TTC549 (cell line): ENCODE results near the gene MYO3B.
"Not testable (repeated sequence)": the region's sequence is repeated elsewhere in the genome, so short reads cannot be mapped to it uniquely, and the experiment has no call there.

Experiments used
- FAIRE-seq: peaks from 2 replicates; lab custom pipeline; 2012; peaks lifted over from hg19 to GRCh38; lab: Jason Lieb, UNC

Gene MYO3B

DNA sequence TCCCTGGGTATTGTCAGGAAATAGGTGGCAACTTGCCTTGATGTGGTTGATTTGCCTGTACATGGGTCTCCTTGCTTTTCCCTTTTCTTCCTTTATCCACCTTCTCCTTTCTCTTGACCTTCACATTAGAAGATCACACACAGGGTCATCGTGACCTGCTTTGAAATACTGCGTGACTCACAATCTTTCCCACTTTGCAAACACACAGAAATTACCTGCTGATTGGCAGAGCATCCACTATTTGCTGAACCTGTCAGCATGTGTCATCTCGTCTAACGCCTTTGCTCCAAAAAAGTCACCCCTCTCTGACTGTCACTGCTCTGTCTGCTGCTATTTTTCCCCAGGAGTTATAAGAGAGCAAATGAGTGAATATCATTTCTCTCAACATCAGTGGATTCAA is 60.8 kb downstream of the MYO3B start:
- no peak for FAIRE-seq

DNA sequence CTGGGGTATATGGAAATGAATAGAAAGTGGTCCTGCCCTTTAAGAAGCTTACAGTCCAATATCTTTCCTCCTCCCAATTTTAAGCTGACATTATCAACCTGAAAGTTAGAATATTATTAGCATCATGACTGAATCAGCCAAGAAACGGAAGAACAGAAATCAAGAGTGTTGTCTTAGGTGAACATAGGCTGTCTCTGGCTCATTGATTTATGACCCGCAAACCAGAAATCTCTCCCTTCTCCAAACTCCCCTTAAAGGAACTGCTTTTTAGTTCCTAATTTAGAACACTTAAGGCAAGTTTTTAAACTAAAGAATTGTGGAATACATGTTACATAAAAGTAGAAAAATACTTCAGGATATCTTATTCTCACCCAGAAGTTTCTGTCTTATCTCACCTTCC is 62.7 kb downstream of the MYO3B start:
- FAIRE-seq: no peak

DNA sequence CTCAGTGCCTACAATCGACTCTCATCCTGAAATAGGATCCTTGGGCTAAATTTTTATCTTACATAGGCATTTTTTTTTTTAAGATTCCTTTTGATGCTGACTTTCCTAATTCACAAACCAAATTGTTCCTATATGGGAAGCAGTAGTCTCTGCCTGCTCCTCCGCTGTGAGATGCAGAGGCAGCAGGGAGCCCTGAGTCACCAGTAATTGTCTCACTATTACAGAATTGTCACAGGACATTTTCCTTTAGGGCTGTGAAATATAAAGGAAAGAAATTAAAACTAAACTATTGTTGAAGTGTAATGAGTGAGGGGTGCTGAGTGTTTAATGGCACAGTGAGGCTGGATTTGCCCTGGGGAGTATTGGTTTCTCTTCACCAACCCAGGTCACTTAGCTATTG is 63.8 kb downstream of the MYO3B start:
- no peak for FAIRE-seq

DNA sequence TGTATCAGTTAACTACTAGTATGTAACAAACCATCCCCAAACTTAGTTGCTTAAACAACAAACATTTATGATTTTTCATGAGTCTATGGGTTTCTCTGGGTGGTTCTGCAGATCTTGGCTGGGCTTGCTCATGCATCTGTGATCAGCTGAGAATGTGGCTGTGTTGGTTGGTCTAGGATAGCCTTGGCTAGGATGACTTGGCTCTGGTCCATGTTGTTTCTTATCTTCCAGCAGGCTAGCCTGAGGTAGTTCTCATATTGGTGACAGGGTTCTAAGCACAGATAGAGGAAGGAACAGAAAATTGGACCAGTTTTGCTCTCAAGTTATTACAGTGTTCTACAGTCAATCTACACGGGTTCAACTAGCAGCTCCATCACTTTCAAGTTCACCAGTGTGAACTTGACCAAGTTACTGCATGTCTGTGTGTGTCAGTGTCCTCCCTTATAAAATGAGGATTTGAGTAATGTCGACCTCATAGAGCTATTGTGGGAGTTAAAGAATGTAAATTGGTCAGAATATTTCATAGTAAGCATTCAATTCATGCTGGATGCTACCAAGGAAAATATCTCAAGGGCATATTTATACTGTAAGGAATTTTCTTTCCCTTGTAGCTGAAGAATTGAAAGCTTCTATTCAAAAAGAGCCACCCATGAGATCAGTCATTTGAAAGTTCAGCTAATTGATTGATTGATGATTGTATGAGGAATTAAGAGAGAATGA is 65.3 kb downstream of the MYO3B start:
- FAIRE-seq: no peak

DNA sequence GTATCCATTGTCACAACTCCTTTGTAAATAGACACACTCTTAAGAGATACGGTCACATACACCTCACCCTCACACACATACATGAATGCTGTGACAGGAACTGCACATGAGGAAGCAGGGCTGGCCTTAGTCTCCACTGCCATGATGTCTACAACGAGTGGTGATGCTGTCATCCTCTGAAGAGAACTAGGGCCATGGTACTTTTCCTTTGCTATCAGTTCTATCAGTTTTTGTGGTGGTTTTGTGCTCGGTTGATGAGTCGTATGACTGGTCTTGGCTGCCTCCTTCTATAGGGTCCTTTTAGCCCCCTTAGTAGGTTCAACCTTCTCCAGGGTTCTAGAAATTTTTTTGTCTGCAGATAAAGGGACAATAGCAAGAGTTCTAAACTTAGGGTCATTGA is 66.0 kb downstream of the MYO3B start:
- FAIRE-seq: no peak

DNA sequence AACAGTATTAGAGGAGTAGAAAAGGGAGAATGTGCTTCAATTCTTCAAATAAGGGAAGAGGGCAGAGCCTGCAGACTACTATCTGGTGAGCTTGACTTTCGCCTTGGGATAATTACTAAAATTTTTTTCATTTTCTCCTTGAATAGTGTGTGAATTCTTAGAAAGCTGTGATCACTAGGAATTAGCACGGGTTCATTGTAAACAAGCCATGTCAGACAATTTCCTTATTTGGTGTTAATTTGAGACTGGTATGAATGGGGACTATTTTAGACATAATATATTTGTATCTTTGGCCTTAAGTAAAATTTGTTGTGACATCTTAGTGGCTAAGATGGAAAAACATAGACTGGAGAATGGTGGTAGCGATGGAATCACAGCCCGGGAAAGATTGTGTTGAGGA is 66.6 kb downstream of the MYO3B start:
- FAIRE-seq: no peak

DNA sequence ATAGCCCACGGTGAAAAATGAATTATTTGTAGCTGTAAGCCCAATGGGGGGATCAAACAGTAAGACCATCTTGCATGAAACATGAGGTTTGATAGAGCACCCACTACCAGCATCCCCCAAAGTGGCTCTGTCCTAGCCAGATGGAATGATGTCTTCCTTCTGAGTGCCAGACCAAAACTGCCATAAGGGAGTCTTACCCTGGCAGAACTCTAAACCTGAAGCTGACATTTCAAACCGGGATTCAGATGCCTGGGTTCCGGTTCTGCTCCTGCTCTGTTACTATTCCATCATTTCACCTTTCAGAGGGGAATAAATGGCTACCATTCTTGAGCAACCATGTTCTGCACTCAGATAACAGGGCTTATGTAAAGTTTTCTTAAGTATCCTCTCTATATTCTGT is 67.4 kb downstream of the MYO3B start:
- no peak for FAIRE-seq

DNA sequence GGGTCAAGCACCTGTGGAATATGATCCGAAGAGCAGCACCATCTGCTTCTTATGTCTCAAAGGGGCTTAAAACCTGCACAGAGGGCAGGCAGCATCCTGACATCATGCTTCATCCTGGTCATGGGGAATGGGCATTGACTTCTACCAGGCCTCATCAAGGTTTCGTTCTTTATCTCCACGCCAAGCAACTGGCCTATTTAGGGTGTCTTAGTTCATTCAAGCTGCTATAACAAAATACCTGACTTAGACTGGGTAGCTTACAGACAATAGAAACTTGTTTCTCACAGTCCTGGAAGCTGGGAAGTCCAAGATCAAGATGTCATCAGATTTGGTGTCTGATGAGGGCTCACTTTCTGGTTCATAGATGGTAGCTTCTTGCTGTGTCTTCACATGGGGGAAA is 69.4 kb downstream of the MYO3B start:
- no peak for FAIRE-seq

DNA sequence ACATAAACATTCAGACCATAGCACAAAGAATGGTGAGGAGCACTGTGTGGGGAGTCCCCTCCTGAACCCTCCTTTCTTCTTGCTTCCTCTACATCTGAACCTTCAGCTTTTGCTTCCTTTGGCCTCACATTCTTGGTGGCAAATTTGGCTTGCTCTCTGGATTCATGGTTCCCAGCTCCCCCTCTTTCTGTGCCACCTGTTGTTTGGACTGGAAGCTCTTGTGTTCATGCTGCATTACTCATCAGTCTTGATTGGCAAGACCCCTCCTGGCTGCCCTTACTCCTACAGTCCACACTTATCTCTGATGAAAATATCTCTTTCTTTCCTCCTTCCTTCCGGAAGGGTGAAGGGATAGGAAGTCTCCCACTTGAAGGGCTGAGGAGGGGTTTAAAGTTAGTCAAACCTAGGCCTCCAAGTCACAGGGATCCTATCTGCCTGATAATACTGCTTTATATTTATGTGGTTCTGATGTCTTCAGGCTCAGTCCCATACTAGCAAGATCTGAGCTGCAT is 70.0 kb downstream of the MYO3B start:
- no peak for FAIRE-seq

DNA sequence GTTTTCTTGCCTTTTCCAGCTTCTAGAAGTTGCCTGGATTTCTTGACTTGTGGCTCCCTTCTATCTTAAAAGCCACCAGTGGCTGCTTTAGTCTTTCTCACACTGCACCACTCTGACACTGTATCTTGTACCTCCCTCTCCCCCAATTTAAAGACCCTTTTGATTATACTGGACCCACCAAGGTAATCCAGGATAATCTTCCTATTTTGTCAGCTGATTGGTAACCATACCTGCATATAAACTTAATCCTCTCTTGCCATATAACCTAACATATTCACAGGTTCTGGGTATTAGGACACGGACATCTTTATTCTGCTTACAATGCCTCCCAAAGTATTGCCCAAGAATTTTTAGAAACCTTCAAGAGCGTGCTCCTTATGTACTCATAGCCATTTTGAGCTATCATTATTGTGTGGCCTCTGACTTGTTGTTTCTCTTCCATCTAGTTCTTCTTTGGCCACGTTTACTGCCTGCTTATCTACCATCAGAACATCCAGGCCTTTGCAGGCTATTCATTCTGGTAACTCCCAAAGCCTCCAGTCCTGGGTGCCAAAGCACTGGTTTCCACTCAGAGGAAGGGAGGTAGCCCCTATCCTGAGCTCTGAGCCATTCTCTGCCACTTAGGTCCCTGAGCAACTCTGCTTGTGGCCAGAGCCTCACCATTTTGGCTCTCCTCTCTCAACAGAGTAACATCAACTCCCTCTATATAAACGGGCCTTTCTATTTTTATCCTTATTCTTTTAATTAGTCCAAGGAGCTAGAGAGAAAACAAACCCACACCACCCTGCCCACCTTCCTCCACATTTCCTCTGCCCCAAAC is 70.8 kb downstream of the MYO3B start:
- no peak for FAIRE-seq

DNA sequence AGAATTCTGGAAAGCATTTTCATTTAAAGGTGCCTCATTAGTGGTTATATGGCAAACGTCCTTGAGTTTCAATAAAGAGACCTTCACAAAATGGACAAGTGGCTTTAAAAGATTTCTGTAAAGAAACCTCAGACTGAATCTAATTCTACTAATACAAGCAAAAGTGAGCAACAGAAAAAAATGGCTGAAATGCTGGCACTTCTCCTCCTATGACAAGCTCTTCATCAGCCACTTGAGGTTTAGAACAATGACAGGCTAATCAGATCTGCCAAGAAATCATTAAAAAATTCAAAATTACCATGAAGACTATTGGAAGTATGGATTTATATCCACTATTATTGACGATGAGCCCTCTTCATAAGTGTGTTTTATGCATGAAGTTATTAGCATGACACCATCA is 71.8 kb downstream of the MYO3B start:
- FAIRE-seq: no peak

DNA sequence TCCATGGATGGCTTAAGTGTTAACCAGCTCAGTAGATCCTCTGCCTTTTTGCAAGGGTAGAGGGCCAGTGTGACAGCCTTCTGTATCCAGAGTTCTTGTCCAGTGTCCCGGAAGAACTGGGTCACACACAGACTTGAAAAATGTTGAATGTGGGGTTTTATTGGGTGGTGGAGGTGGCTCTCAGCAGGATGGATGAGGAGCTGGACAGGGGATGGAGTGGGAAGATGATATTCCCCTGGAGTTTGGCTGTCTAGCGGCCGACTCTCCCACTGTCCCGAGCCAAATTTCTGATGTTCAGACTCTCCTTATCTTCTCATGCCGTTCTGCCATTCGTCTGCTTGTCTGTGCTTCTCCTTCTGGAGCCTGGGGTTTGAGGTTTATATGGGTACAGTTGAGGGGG is 72.6 kb downstream of the MYO3B start:
- FAIRE-seq: no peak

DNA sequence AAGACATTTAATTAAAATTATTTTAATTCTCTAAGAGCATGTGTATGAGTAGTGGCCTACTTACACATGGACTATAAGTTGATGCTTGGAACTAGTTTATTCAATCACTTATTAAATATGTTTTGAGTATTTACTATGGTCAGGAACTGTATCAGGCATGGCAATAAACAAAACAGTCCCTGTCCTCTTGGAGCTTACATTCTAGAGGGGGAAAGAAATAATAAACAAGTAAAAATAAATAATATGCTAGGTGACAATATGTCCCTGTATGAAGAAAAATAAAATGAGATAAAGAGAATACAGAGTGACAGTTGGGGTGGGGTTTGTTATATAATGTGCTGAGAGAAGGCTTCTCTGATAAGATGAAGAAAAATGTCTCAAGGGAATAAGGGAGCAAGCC is 74.5 kb downstream of the MYO3B start:
- FAIRE-seq: no peak

DNA sequence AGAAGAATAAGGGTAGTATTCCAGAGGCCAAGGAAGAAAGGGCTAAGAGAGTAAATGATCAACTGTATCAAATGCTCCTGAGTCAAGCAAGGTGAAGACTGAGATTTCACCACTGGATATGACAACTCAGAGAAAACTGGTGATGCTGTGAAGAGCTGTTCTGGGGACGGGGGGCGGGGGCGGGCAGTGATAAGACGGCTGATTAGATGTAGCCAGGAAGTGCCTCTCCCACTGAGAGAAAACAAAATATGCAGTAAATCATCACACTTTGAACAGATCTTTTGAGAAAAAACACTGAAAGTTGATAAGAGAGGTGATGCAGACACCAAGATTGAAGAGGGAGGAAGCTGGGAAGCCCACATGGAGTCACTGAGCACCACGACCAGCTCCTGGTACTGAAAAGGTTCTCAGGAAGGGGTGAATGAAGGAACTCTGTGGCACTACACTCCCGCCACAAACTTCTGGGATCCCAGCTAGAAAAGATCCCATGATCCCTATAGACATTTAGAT is 75.8 kb downstream of the MYO3B start:
- FAIRE-seq: no peak

DNA sequence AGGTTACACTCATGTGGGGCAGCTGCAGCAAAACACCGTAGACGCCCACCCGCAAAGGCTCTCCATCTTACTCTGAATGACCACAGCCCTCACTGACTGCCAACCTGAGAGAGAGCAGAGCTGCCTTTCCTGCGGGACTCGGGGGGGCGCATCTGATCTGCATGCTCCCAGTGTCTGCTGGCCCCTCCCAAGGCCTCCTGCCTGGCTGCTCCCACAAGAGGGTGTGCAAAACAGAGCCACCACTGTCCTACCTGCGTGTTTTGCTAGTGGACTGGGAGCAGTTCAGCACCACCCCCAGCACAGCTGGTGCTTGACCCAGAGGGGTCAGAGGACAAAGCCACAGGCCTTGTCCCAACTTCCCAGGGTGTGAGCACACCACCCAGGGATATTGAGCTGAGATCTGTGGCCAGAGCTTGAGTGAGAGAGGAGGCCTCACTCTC is 76.4 kb downstream of the MYO3B start:
- no peak for FAIRE-seq

DNA sequence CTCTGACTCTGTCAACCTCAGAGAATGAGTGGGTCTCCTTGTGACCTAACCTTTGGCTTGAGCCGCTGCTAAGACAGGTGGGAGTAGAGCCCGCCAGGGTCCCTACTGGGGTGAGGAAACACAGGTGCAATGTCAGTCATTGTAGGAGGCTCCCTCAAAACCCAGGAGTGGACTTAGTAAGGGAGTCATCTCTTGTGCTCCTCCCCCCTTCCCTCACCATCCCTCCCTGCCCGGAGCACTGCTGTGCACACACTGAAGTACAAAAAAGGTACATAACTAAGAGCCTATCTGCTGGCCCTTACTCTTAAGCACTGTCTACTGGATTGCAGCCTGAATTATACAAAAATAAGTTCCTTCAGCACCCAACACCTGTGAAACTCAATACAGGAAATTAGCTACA is 77.2 kb downstream of the MYO3B start:
- no peak for FAIRE-seq

DNA sequence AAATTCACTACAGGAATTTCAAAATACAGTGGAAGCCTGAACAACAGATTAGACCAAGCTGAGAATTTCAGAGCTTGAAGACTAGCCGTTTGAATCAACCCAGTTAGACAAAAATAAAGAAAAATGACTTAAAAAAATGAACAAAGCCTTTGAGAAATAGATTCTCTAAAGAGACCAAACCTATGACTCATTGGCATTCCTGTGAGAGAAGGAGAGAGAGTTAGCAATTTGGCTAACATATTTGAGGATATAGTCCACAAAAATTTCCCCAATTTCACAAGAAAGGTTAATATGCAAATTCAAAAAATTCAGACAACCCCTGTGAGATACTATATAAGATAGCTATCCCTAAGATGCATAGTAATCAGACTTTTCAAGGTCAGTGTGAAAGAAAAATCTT is 78.0 kb downstream of the MYO3B start:
- no peak for FAIRE-seq

DNA sequence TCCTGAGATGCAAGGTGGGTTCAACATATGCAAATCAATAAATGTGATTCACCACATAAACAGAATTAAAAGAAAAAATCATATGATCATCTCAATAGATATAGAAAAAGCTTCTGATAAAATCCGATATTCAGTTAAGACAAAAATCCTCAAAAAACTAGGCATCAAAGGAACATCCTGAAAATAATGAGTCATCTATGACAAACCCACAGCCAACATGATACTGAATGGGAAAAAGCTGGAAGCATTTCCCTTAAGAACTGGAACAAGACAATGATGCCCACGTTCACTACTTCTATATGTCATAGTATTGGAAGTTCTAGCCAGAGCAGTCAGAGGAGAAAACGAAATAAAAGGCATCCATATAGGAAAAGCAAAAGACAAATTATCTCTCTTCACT is 80.4 kb downstream of the MYO3B start:
- FAIRE-seq: no peak

DNA sequence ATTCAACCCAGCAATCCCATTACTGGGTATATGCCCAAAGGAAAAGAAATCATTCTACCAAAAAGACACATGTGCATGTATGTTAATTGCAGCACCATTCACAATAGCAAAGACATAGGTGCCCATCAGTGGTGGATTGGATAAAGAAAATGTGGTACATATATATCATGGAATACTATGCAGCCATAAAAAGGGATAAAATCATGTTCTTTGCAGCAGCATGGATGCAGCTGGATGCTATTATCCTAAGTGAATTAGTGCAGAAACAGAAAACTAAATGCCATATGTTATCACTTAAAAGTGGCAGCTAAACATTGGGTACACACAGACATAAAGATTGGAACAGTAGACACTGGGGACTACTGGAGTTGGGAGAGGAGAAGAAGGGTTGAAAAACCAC is 82.2 kb downstream of the MYO3B start:
- no peak for FAIRE-seq

DNA sequence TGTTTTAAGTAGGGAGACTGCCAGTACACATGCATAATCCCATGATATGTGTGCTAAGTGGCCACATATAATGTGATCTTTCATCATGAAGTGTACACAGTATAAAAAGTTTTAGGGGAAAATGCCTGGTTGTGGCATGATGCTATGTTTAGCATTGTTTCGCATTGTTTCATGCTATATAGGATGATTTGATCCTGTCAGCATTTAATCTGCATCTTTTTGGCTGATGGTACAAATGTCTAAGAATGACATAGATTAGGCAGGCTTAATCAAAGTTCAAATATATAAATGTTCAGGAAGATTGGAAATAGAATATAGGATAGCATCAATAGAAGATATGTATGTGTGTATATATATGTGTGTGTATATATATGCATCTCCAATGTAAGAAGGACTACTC is 83.6 kb downstream of the MYO3B start:
- no peak for FAIRE-seq

DNA sequence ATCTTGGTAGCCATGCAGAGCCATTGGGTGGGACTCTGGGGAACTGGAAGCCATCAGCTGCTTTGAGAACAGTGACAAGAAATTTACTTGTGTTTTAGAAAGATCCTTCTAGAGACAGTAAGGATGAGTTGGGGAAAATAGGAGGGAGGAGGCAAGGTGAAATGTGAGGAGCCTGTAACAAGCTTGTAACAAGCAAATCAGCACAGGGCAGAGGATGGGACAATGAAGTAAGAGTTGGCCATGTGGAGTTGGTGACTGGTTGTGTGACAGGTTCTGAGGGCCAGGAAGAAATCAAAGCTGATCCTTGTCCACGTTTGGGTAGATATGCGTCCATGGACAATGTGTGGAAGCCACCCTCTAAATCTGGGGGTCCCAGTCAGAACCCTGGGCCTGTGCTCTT is 84.4 kb downstream of the MYO3B start:
- FAIRE-seq: no peak

DNA sequence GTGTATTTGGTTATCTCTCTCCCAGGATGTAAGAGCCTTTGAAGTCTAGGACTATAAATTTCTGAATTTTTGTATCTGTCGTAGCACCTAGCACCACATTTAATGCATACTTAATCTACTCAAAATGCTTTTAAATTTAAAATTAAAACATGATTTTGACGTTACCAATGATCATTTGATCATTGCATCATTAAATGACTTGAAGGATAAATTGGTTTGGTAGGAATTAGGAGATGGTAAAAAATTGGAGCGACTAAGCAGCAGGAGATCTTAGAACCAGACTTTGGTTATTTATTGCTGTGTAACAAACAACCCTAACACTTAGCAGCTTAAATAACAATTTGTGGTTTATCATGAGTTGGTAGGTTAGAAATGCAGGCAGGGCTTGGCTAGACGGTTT is 84.9 kb downstream of the MYO3B start:
- FAIRE-seq: no peak

DNA sequence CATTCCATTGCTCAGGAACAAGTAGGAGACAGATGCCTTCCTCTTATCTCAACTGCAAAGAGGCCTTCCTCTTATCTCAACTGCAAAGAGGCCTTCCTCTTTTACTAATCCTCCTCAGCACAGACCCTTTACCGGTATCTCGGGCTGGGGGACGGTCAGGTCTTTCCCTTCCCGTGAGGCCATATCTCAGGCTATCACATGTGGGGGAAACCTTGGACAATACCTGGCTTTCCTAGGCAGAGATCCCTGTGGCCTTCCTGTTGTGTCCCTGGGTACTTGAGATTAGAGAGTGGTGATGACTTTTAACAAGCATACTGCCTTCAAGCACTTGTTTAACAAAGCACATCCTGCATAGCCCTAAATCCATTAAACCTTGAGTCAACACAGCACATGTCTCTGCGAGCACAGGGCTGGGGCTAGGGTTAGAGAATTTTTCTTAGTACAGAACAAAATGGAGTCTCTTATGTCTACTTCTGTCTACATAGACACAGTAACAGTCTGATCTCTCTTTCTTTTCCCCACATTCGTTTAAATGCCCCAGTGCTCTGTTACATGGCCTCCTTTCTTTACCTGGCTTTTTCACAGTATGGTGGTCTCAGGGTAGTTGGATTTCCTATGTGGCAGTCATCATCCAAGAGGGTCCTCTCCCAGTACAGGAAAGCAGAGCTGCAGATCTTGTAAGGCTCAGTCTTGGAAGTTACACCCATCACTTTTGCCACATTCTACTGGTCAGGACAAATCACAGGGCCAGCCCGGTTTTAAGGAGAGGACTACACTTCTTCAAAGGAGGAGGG is 86.0 kb downstream of the MYO3B start:
- not testable (repeated sequence) for FAIRE-seq
